ENCODE results near the gene DIPK1B.
A peak's percentile ranks its signal among the peaks of the same experiment; 100 is the strongest.

Gene DIPK1B

GRCh38 chr9:136723362-136723976, 11.1 kb downstream of the DIPK1B start:
- FAIRE-seq (no peak), DNase-seq (ENCODE audit: insufficient read length, low spot score) (no peak)
- no peak for TF ChIP-seq CTCF (IDR thresholded peaks at IDR 0.05; ENCODE audit: insufficient read depth, missing control alignments)

GRCh38 chr9:136723989-136724388, 11.6 kb downstream of the DIPK1B start:
- DNase-seq (ENCODE audit: insufficient read length, low spot score) (no peak), FAIRE-seq (no peak)
- TF ChIP-seq CTCF (IDR thresholded peaks at IDR 0.05; ENCODE audit: insufficient read depth, missing control alignments) = no peak

- DNase-seq (ENCODE audit: insufficient read length, low spot score) (no peak), FAIRE-seq (no peak)
- TF ChIP-seq CTCF (IDR thresholded peaks at IDR 0.05; ENCODE audit: insufficient read depth, missing control alignments) = no peak
These were observed 12.4 kb downstream of the DIPK1B start for GRCh38 chr9:136724772-136725171.

- FAIRE-seq (no peak), DNase-seq (ENCODE audit: insufficient read length, low spot score) (no peak)
- TF ChIP-seq CTCF (IDR thresholded peaks at IDR 0.05; ENCODE audit: insufficient read depth, missing control alignments) = no peak
These were observed 13.2 kb downstream of the DIPK1B start for GRCh38 chr9:136725612-136726011.

GRCh38 chr9:136726118-136726517, 13.7 kb downstream of the DIPK1B start:
- TF ChIP-seq CTCF (IDR thresholded peaks at IDR 0.05; ENCODE audit: insufficient read depth, missing control alignments) = no peak
- FAIRE-seq = no peak
- DNase-seq (ENCODE audit: insufficient read length, low spot score) = no peak

GRCh38 chr9:136726631-136727191, 14.3 kb downstream of the DIPK1B start:
- no peak for DNase-seq (ENCODE audit: insufficient read length, low spot score)
- FAIRE-seq = no peak
- TF ChIP-seq CTCF (IDR thresholded peaks at IDR 0.05; ENCODE audit: insufficient read depth, missing control alignments) = peak; percentile 25

GRCh38 chr9:136728080-136728547, 15.7 kb downstream of the DIPK1B start:
- peak; percentile 95 for DNase-seq (ENCODE audit: insufficient read length, low spot score)
- FAIRE-seq = no peak
- TF ChIP-seq CTCF (IDR thresholded peaks at IDR 0.05; ENCODE audit: insufficient read depth, missing control alignments) = peak; percentile 77

Data from D721Med (cell line).